CD14-positive monocyte (primary cell): ENCODE results near the gene TSPAN18. TPM values are rescaled to one million over a fixed set of nuclear protein-coding genes. Genes with fewer than 3 reads are reported as not detected.
A peak's percentile ranks its signal among the peaks of the same experiment; 100 is the strongest.

ENCODE experiments used
- DNase-seq, 3 donors: peaks; one replicate each; pipeline ENCODE4 v3.0.0-alpha.2; 2011 to 2022
- H2AFZ ChIP-seq: 2 replicates; pipeline ENCODE4 v1.6.0; 2012; ENCODE audit warnings: mild to moderate bottlenecking, low read depth, low read length, inconsistent platforms; ENCODE audit not compliant: insufficient read depth, poor library complexity, severe bottlenecking
- H3K27ac ChIP-seq, 2 donors: 1 replicate in 1 of 2; 2 replicates in 1 of 2; pipeline ENCODE4 v1.5.1; 2012 to 2013; ENCODE audit warnings: low read length in 2 of 2, control low read depth in 1 of 2, inconsistent platforms in 1 of 2, low read depth in 1 of 2, mild to moderate bottlenecking in 1 of 2
- H3K27me3 ChIP-seq, 2 donors: one replicate each; pipeline versions ENCODE4 v1.6.0 to v1.6.1; 2011 to 2013; ENCODE audit warnings: low read length in 2 of 2; ENCODE audit not compliant: control insufficient read depth in 2 of 2, insufficient read depth in 2 of 2
- H3K36me3 ChIP-seq, 2 donors: replicated peaks in 1 of 2; 1 replicate in 1 of 2; 2 replicates in 1 of 2; pipeline versions ENCODE4 v1.5.1 to v1.6.1; 2012 to 2013; ENCODE audit warnings: low read length in 2 of 2, control low read depth in 1 of 2, inconsistent platforms in 1 of 2, mild to moderate bottlenecking in 1 of 2; ENCODE audit not compliant: insufficient read depth in 2 of 2, control insufficient read depth in 1 of 2
- H3K4me1 ChIP-seq, 2 donors: 1 replicate in 1 of 2; 2 replicates in 1 of 2; pipeline versions ENCODE4 v1.5.1 to v1.6.1; 2012 to 2013; ENCODE audit warnings: low read length in 2 of 2, control low read depth in 1 of 2, inconsistent platforms in 1 of 2, mild to moderate bottlenecking in 1 of 2, moderate library complexity in 1 of 2; ENCODE audit not compliant: insufficient read depth in 2 of 2, control insufficient read depth in 1 of 2
- H3K4me2 ChIP-seq: replicated peaks from 2 replicates; pipeline ENCODE3; 2012; ENCODE audit warnings: low read length, moderate library complexity, mild to moderate bottlenecking; ENCODE audit not compliant: poor library complexity, severe bottlenecking; ENCODE audit errors: extremely low read depth
- H3K4me3 ChIP-seq, 3 experiments: fragments of 200-600 bp in 1 of 3; sonication (generic) in 1 of 3; replicated peaks in 1 of 3; 1 replicate in 2 of 3; 2 replicates in 1 of 3; pipeline ENCODE4 v1.5.1; 2011 to 2013; ENCODE audit warnings: low read length in 3 of 3, mild to moderate bottlenecking in 3 of 3, control low read depth in 2 of 3, low read depth in 2 of 3, inconsistent platforms in 1 of 3, moderate library complexity in 1 of 3
- H3K79me2 ChIP-seq: 2 replicates; pipeline ENCODE4 v1.6.0; 2012; ENCODE audit warnings: mild to moderate bottlenecking, control low read depth, inconsistent platforms, low read length, moderate library complexity; ENCODE audit not compliant: insufficient read depth
- H3K9ac ChIP-seq: 2 replicates; pipeline ENCODE4 v1.6.0; 2017; ENCODE audit warnings: low read length, mild to moderate bottlenecking; ENCODE audit not compliant: insufficient read depth, poor library complexity, severe bottlenecking
- H3K9me3 ChIP-seq, 2 donors: replicated peaks in 1 of 2; 1 replicate in 1 of 2; 2 replicates in 1 of 2; pipeline versions ENCODE4 v1.5.1 to v1.6.1; 2012 to 2013; ENCODE audit warnings: low read length in 2 of 2, control low read depth in 1 of 2; ENCODE audit not compliant: control insufficient read depth in 1 of 2, insufficient read depth in 1 of 2
- H4K20me1 ChIP-seq: 2 replicates; pipeline ENCODE4 v1.6.0; 2012; ENCODE audit warnings: mild to moderate bottlenecking, low read length, control low read depth, moderate library complexity; ENCODE audit not compliant: insufficient read depth
- H3K27ac Mint-ChIP-seq, 7 donors: one replicate each; pipeline ENCODE4 v1.8.0; 2020; ENCODE audit warnings: mild to moderate bottlenecking in 7 of 7, mixed read lengths in 7 of 7, moderate library complexity in 6 of 7, inconsistent platforms in 2 of 7
- H3K27me3 Mint-ChIP-seq, 3 donors: one replicate each; pipeline ENCODE4 v1.8.0; 2021 to 2022; ENCODE audit warnings: low read depth in 3 of 3, mild to moderate bottlenecking in 3 of 3, mixed read lengths in 3 of 3, moderate library complexity in 3 of 3, inconsistent platforms in 1 of 3
- H3K36me3 Mint-ChIP-seq, 2 donors: one replicate each; pipeline ENCODE4 v1.8.0; 2020; ENCODE audit warnings: mixed read lengths in 2 of 2, inconsistent platforms in 1 of 2, mild to moderate bottlenecking in 1 of 2
- H3K4me1 Mint-ChIP-seq: one replicate; pipeline ENCODE4 v1.8.0; 2020; ENCODE audit warnings: mild to moderate bottlenecking, mixed read lengths
- H3K4me3 Mint-ChIP-seq, 2 donors: one replicate each; pipeline ENCODE4 v1.8.0; 2020; ENCODE audit warnings: mild to moderate bottlenecking in 2 of 2, mixed read lengths in 2 of 2, moderate library complexity in 1 of 2
- H3K9me3 Mint-ChIP-seq, 7 donors: one replicate each; pipeline ENCODE4 v1.8.0; 2020 to 2022; ENCODE audit warnings: mixed read lengths in 7 of 7, mild to moderate bottlenecking in 6 of 7, moderate library complexity in 6 of 7, inconsistent platforms in 2 of 7
- CTCF ChIP-seq: fragments of 200-600 bp; IDR thresholded peaks from one replicate; pipeline ENCODE4 v1.8.0; 2022; ENCODE audit warnings: antibody characterized with exemption, mild to moderate bottlenecking
- WGBS: methylation state at CpG from one replicate; pipeline ENCODE4 v1.1.5; 2013; ENCODE audit warnings: missing lambda C conversion rate; ENCODE audit not compliant: insufficient coverage; 5-methylcytosine and 5-hydroxymethylcytosine counted together
- intact Hi-C, 2 donors: fragments of 100-400 bp; cut with micrococcal nuclease; formaldehyde crosslinking; loops; one replicate each; pipeline versions ENCODE4 v1.15.0 to v1.15.1; 2023
- polyA plus RNA-seq, 3 donors: library from polyadenylated mRNA; depleted of rRNA in 1 of 3; unstranded in 2 of 3; stranded (reverse) in 1 of 3; fragments of 300-500 nt in 2 of 3; fragments of >200 nt in 1 of 3; fragmentation: Illumina TruSeq in 2 of 3; gene quantifications; 1 replicate in 2 of 3; 2 replicates in 1 of 3; pipeline ENCODE4 v1.2.3, GENCODE V29; 2012 to 2021

Gene TSPAN18
- polyA plus RNA-seq, 3 donors: not detected

- Mint-ChIP-seq H3K27me3 (peaks cover 21 to 50% (median 45%) of the 10 kb centered on the region in 3 donors), H3K36me3 (no peaks in the 10 kb centered on the region), H3K27ac (peak overlapping the region in 1 of 7 donors; percentile 64), H3K4me1 (peaks cover 17% of the 10 kb centered on the region), H3K9me3 (peaks cover 0 to 3% (median 0%) of the 10 kb centered on the region in 7 donors), H3K4me3 (no peak overlapping the region)
- no peaks in the 10 kb centered on the region for H3K79me2 ChIP-seq
- H3K9ac ChIP-seq: no peak overlapping the region
- no peaks in the 10 kb centered on the region for H3K9me3 ChIP-seq
- H3K27me3 ChIP-seq: peaks cover 0 to 28% of the 10 kb centered on the region in 2 donors
- H4K20me1 ChIP-seq: no peaks in the 10 kb centered on the region
- H3K4me2 ChIP-seq: no peak overlapping the region
- no peak for DNase-seq
- no peak for TF ChIP-seq CTCF
- peaks cover 10 to 11% of the 10 kb centered on the region in 2 donors for H3K4me1 ChIP-seq
- no peaks in the 10 kb centered on the region for H3K36me3 ChIP-seq
- no peak overlapping the region for H3K27ac ChIP-seq
- 95% methylated on average over 7 of the region's 11 CpGs for whole genome bisulfite sequencing
- H3K4me3 ChIP-seq: no peak overlapping the region
- H2AFZ ChIP-seq: no peak overlapping the region
- intact Hi-C loops: no loop called here
These were observed 130.8 kb downstream of the TSPAN18 start for GRCh38 chr11:44857490-44858090.

- Histone ChIP-seq H3K9ac (no peak overlapping the region), H3K4me2 (no peak overlapping the region), H3K36me3 (no peaks in the 10 kb centered on the region), H3K4me3 (no peak overlapping the region), H3K79me2 (no peaks in the 10 kb centered on the region), H3K27me3 (peaks cover 0 to 35% of the 10 kb centered on the region in 2 donors), H3K27ac (no peak overlapping the region), H3K4me1 (peaks cover 12% of the 10 kb centered on the region in 2 donors), H3K9me3 (no peaks in the 10 kb centered on the region), H2AFZ (no peak overlapping the region), H4K20me1 (no peaks in the 10 kb centered on the region)
- Mint-ChIP-seq H3K27ac (no peak overlapping the region), H3K4me3 (peak overlapping the region in 1 of 2 donors; percentile 3), H3K27me3 (peaks cover 24 to 54% (median 53%) of the 10 kb centered on the region in 3 donors), H3K4me1 (peaks cover 22% of the 10 kb centered on the region), H3K36me3 (no peaks in the 10 kb centered on the region), H3K9me3 (peaks cover 0 to 3% (median 0%) of the 10 kb centered on the region in 7 donors)
- TF ChIP-seq CTCF: no peak
- WGBS: 66% methylated on average over 10 of the region's 14 CpGs
- DNase-seq: no peak
- intact Hi-C loops: no loop called here
These were observed 132.2 kb downstream of the TSPAN18 start for GRCh38 chr11:44858796-44859527.
